ENCODE data around the gene TOX3.

DNA sequence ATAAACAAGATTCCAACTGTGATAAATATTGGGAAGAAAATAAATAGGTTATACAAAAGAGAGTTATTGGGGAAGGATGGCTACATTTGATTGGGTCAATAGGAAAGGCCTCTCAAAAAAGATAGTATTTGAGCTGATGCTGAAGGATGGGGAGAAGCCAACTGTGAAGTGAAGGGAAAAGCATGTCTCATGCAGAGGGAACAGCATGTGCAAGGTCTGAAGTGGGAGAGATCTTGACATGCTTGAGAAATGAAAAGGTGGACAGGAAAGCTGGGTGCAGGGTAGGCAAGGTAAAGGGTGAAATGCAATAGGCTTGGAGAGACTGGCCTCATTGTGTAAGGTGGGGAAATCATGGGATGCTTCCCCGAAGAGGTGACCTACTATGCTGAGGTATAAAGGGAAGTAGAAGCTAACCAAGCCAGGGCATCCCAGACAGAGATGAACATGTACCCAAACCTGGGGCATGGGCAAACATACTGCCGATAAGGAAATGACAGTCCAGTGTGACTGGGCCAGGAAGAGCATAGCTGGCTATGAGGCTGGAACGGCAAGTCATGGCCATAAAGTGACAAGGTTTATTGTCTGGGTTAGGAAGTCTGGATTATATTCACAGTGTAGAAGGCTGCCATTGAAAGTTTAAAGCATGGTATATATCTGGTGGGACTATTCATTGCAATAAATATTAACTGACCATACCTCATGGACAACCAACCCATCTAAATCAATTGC is 91.2 kb downstream of the TOX3 start:
- TF ChIP-seq, protein P1, sequence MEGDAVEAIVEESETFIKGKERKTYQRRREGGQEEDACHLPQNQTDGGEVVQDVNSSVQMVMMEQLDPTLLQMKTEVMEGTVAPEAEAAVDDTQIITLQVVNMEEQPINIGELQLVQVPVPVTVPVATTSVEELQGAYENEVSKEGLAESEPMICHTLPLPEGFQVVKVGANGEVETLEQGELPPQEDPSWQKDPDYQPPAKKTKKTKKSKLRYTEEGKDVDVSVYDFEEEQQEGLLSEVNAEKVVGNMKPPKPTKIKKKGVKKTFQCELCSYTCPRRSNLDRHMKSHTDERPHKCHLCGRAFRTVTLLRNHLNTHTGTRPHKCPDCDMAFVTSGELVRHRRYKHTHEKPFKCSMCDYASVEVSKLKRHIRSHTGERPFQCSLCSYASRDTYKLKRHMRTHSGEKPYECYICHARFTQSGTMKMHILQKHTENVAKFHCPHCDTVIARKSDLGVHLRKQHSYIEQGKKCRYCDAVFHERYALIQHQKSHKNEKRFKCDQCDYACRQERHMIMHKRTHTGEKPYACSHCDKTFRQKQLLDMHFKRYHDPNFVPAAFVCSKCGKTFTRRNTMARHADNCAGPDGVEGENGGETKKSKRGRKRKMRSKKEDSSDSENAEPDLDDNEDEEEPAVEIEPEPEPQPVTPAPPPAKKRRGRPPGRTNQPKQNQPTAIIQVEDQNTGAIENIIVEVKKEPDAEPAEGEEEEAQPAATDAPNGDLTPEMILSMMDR (tag by site-specific recombination; IDR thresholded peaks at IDR 0.05): no peak
- TF ChIP-seq, protein P2, sequence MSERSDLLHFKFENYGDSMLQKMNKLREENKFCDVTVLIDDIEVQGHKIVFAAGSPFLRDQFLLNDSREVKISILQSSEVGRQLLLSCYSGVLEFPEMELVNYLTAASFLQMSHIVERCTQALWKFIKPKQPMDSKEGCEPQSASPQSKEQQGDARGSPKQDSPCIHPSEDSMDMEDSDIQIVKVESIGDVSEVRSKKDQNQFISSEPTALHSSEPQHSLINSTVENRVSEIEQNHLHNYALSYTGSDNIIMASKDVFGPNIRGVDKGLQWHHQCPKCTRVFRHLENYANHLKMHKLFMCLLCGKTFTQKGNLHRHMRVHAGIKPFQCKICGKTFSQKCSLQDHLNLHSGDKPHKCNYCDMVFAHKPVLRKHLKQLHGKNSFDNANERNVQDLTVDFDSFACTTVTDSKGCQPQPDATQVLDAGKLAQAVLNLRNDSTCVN (tag by site-specific recombination; optimal IDR thresholded peaks at IDR 0.05): no peak
- TF ChIP-seq ZNF830 (tag by site-specific recombination; IDR thresholded peaks at IDR 0.05; ENCODE audit: low read depth): no peak
- TF ChIP-seq ZBTB8A (tag by site-specific recombination; IDR thresholded peaks at IDR 0.05): no peak
- TF ChIP-seq ZNF701 (tag by site-specific recombination; IDR thresholded peaks at IDR 0.05): no peak
- TF ChIP-seq ZNF174 (tag by site-specific recombination; IDR thresholded peaks at IDR 0.05): no peak
- TF ChIP-seq, protein P3, sequence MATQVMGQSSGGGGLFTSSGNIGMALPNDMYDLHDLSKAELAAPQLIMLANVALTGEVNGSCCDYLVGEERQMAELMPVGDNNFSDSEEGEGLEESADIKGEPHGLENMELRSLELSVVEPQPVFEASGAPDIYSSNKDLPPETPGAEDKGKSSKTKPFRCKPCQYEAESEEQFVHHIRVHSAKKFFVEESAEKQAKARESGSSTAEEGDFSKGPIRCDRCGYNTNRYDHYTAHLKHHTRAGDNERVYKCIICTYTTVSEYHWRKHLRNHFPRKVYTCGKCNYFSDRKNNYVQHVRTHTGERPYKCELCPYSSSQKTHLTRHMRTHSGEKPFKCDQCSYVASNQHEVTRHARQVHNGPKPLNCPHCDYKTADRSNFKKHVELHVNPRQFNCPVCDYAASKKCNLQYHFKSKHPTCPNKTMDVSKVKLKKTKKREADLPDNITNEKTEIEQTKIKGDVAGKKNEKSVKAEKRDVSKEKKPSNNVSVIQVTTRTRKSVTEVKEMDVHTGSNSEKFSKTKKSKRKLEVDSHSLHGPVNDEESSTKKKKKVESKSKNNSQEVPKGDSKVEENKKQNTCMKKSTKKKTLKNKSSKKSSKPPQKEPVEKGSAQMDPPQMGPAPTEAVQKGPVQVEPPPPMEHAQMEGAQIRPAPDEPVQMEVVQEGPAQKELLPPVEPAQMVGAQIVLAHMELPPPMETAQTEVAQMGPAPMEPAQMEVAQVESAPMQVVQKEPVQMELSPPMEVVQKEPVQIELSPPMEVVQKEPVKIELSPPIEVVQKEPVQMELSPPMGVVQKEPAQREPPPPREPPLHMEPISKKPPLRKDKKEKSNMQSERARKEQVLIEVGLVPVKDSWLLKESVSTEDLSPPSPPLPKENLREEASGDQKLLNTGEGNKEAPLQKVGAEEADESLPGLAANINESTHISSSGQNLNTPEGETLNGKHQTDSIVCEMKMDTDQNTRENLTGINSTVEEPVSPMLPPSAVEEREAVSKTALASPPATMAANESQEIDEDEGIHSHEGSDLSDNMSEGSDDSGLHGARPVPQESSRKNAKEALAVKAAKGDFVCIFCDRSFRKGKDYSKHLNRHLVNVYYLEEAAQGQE (tag by site-specific recombination; IDR thresholded peaks at IDR 0.05): no peak
- no peak for TF ChIP-seq ZNF132 (tag by site-specific recombination; IDR thresholded peaks at IDR 0.05; ENCODE audit: borderline replicate concordance)
- TF ChIP-seq, protein P4, sequence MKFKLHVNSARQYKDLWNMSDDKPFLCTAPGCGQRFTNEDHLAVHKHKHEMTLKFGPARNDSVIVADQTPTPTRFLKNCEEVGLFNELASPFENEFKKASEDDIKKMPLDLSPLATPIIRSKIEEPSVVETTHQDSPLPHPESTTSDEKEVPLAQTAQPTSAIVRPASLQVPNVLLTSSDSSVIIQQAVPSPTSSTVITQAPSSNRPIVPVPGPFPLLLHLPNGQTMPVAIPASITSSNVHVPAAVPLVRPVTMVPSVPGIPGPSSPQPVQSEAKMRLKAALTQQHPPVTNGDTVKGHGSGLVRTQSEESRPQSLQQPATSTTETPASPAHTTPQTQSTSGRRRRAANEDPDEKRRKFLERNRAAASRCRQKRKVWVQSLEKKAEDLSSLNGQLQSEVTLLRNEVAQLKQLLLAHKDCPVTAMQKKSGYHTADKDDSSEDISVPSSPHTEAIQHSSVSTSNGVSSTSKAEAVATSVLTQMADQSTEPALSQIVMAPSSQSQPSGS (tag by site-specific recombination; IDR thresholded peaks at IDR 0.05; ENCODE audit: low read depth): no peak
- TF ChIP-seq ZNF302 (tag by site-specific recombination; IDR thresholded peaks at IDR 0.05; ENCODE audit: low read depth): no peak
- TF ChIP-seq ZNF571 (tag by site-specific recombination; IDR thresholded peaks at IDR 0.05): no peak
- TF ChIP-seq, protein P5, sequence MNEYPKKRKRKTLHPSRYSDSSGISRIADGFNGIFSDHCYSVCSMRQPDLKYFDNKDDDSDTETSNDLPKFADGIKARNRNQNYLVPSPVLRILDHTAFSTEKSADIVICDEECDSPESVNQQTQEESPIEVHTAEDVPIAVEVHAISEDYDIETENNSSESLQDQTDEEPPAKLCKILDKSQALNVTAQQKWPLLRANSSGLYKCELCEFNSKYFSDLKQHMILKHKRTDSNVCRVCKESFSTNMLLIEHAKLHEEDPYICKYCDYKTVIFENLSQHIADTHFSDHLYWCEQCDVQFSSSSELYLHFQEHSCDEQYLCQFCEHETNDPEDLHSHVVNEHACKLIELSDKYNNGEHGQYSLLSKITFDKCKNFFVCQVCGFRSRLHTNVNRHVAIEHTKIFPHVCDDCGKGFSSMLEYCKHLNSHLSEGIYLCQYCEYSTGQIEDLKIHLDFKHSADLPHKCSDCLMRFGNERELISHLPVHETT (tag by site-specific recombination; IDR thresholded peaks at IDR 0.05): no peak
- TF ChIP-seq SP7 (tag by site-specific recombination; IDR thresholded peaks at IDR 0.05): no peak

Measured in HEK293 (cell line).